Suprapubic skin (tissue), 4 donors: ENCODE measurements around the gene C2orf15. TPM values are rescaled to one million over a fixed set of nuclear protein-coding genes. Genes with fewer than 3 reads are reported as not detected.
"Not testable (repeated sequence)": the region's sequence is repeated elsewhere in the genome, so short reads cannot be mapped to it uniquely, and the experiment has no call there.

Experiments
- DNase-seq, 2 donors: peaks; one replicate each; pipeline ENCODE4 v3.0.0-alpha.2; 2019; ENCODE audit warnings: low spot score in 2 of 2
- H3K27ac ChIP-seq: fragments of 200-600 bp; sonication (generic); one replicate; pipeline ENCODE4 v1.5.1; 2019
- H3K27me3 ChIP-seq: fragments of 200-600 bp; sonication (generic); one replicate; pipeline ENCODE4 v1.5.1; 2019
- H3K36me3 ChIP-seq: fragments of 200-600 bp; sonication (generic); one replicate; pipeline ENCODE4 v1.5.1; 2019
- H3K4me1 ChIP-seq: fragments of 200-600 bp; sonication (generic); one replicate; pipeline ENCODE4 v1.5.1; 2019
- H3K4me3 ChIP-seq: fragments of 200-600 bp; sonication (generic); one replicate; pipeline ENCODE4 v1.5.1; 2019; ENCODE audit warnings: mild to moderate bottlenecking
- H3K9me3 ChIP-seq: fragments of 200-600 bp; sonication (generic); one replicate; pipeline ENCODE4 v1.5.1; 2019
- EP300 ChIP-seq: sonication (generic); formaldehyde crosslinking; IDR thresholded peaks from one replicate; pipeline ENCODE4 v1.6.1; 2017; ENCODE audit warnings: antibody characterized with exemption
- POLR2A ChIP-seq, 2 donors: fragments of 450-650 bp; IDR thresholded peaks; one replicate each; pipeline ENCODE4 v1.6.1; 2017; ENCODE audit warnings: antibody characterized with exemption in 2 of 2, mild to moderate bottlenecking in 2 of 2, moderate library complexity in 2 of 2
- POLR2AphosphoS5 ChIP-seq, 3 donors: sonication (generic); formaldehyde crosslinking; IDR thresholded peaks; one replicate each; pipeline ENCODE4 v1.6.1; 2017; ENCODE audit warnings: antibody characterized with exemption in 3 of 3
- WGBS: methylation state at CpG from one replicate; pipeline ENCODE4 v1.1.5; 2018; 5-methylcytosine and 5-hydroxymethylcytosine counted together
- total RNA-seq, 4 donors: library from RNA; depleted of rRNA; stranded (reverse); fragments of >200 nt; gene quantifications; one replicate each; pipeline ENCODE4 v1.1.0, GENCODE V29; 2016
- TF ChIP-seq, protein P1 (sequence below), 2 donors: fragments of 200-600 bp in 1 of 2; fragments of 450-650 bp in 1 of 2; sonication (generic) in 1 of 2; IDR thresholded peaks; one replicate each; pipeline ENCODE4 v1.5.1; 2016 to 2019; ENCODE audit warnings: antibody characterized with exemption in 2 of 2, mild to moderate bottlenecking in 1 of 2, moderate library complexity in 1 of 2

The C2orf15 gene
- total RNA-seq, 4 donors from 2014 or later = 0.72 to 4.6 (median 2.6) TPM

DNA sequence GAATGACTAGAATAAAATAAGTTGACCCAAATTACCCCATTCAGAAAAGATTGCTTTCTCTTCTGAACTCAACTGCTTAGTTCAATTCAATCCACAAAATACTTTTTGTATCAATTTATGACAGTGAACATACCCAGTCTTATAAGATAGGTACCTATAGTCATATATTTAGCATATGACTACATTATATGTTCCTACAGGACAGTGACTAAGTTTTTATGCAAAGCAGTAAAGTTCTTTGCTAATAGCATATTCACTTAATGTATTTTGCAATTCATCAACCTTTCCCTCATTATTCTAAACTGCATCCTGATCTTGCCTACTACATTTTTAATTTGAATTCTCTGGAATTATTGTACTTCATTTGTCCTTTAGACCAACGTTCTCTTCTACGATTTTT is 30.3 kb upstream of the C2orf15 start:
- Histone ChIP-seq H3K4me3 (no peak overlapping the region), H3K9me3 (no peaks in the 10 kb centered on the region), H3K36me3 (no peaks in the 10 kb centered on the region), H3K27me3 (no peaks in the 10 kb centered on the region), H3K27ac (no peak overlapping the region), H3K4me1 (no peaks in the 10 kb centered on the region)
- DNase-seq = no peak
- 79% methylated on average over 2 of the region's 2 CpGs for WGBS
- no peak for TF ChIP-seq POLR2AphosphoS5 (IDR thresholded peaks at IDR 0.05)
- no peak for TF ChIP-seq EP300
- TF ChIP-seq, protein P1, sequence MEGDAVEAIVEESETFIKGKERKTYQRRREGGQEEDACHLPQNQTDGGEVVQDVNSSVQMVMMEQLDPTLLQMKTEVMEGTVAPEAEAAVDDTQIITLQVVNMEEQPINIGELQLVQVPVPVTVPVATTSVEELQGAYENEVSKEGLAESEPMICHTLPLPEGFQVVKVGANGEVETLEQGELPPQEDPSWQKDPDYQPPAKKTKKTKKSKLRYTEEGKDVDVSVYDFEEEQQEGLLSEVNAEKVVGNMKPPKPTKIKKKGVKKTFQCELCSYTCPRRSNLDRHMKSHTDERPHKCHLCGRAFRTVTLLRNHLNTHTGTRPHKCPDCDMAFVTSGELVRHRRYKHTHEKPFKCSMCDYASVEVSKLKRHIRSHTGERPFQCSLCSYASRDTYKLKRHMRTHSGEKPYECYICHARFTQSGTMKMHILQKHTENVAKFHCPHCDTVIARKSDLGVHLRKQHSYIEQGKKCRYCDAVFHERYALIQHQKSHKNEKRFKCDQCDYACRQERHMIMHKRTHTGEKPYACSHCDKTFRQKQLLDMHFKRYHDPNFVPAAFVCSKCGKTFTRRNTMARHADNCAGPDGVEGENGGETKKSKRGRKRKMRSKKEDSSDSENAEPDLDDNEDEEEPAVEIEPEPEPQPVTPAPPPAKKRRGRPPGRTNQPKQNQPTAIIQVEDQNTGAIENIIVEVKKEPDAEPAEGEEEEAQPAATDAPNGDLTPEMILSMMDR (IDR thresholded peaks at IDR 0.05) = no peak
- no peak for TF ChIP-seq POLR2A (IDR thresholded peaks at IDR 0.05)

DNA sequence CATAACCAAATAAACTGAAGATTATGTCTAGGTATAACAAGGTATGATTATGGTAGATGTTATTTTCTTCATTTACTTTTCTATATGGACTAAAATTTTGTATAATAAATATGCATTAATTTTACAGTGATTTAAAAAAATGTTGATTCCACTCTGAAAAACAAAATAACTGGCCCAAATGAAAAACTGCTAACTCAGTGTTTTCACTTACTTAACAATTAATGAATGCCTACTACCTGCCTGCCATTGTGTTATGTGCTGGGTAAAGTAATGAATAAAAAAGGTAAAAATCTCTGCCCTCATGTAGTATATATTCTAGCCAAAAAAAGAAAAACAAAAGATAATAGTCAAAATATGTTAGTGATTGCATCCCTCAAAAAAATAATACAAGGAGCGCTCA is 29.6 kb upstream of the C2orf15 start:
- DNase-seq = no peak
- no peaks in the 10 kb centered on the region for H3K27me3 ChIP-seq
- TF ChIP-seq EP300 (no peak), POLR2AphosphoS5 (IDR thresholded peaks at IDR 0.05) (no peak), POLR2A (IDR thresholded peaks at IDR 0.05) (no peak)
- TF ChIP-seq, protein P1 (IDR thresholded peaks at IDR 0.05) = no peak
- H3K9me3 ChIP-seq = no peaks in the 10 kb centered on the region
- no peak overlapping the region for H3K4me3 ChIP-seq
- H3K27ac ChIP-seq = no peak overlapping the region
- no peaks in the 10 kb centered on the region for H3K36me3 ChIP-seq
- 95% methylated on average over 1 of the region's 1 CpG for WGBS
- no peaks in the 10 kb centered on the region for H3K4me1 ChIP-seq

DNA sequence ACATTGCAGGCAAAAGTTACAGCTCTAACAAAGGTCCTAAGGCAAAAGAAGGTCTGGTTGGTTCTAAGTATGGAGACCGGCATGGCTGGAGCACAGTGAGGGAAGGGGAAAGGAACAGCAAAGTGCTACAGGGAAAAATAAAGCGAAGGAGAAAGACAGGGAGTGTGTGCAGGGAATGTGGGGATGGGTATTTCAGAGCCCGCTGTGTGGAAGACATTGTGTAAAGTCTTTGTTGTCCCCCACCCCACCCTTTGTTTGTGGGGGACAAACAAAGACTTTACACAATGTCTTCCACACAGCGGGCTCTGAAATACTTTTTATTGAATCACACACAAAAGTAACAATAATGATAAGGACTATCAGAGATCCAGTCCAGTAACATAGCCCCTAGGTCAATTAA is 28.9 kb upstream of the C2orf15 start:
- WGBS = 81% methylated on average over 4 of the region's 4 CpGs
- no peak for DNase-seq
- Histone ChIP-seq H3K27me3 (no peaks in the 10 kb centered on the region), H3K27ac (no peak overlapping the region), H3K36me3 (no peaks in the 10 kb centered on the region), H3K9me3 (no peaks in the 10 kb centered on the region), H3K4me3 (no peak overlapping the region), H3K4me1 (no peaks in the 10 kb centered on the region)
- TF ChIP-seq EP300 (no peak), POLR2AphosphoS5 (IDR thresholded peaks at IDR 0.05) (no peak), POLR2A (IDR thresholded peaks at IDR 0.05) (no peak)
- TF ChIP-seq, protein P1 (IDR thresholded peaks at IDR 0.05) = no peak

DNA sequence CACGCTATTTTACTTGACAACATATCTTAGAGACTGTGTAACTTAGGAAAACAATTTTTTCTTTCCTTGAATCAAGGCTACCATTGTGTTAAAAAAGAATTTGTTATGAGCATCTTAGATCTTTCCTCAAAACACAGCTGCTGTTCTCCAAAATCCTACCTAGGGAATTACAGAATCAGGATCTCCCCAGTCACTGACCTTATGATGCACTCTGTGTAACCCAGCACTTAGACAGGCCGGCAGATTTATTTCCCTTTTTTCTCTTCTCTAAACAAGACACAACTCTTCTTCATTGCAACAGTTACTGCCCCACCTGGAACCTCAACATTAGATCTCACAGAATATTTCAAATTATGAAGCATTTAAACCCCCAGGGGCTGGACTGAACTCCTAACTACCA is 13.5 kb upstream of the C2orf15 start:
- WGBS = 61% methylated on average over 2 of the region's 2 CpGs
- Histone ChIP-seq H3K27me3 (no peaks in the 10 kb centered on the region), H3K4me1 (no peaks in the 10 kb centered on the region), H3K9me3 (peaks cover 32% of the 10 kb centered on the region), H3K4me3 (no peak overlapping the region), H3K36me3 (peaks cover 16% of the 10 kb centered on the region), H3K27ac (no peak overlapping the region)
- DNase-seq = no peak
- TF ChIP-seq EP300 (no peak), POLR2A (IDR thresholded peaks at IDR 0.05) (no peak), POLR2AphosphoS5 (IDR thresholded peaks at IDR 0.05) (no peak)
- TF ChIP-seq, protein P1 (IDR thresholded peaks at IDR 0.05) = no peak

DNA sequence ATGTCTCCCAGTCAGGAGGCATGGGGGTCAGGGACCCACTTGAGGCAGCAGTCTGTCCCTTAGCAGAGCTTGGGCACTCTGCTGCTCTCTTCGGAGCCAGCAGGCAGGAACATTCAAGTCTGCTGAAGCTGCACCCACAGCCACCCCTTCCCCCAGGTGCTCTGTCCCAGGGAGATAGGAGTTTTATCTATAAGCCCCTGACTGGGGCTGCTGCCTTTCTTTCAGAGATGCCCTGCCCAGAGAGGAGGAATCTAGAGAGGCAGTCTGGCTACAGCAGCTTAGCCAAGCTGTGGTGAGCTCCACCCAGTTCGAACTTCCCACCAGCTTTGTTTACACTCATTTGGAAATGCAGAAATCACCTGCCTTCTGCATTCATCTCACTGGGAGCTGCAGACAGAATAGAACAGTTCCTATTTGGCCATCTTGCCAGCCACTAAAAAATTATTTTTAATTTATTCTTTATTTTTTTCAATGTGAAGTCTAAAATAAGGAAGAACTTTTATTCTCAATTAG is 6.4 kb upstream of the C2orf15 start:
- not testable (repeated sequence) for H3K36me3 ChIP-seq, H3K27ac ChIP-seq, H3K4me1 ChIP-seq, H3K4me3 ChIP-seq, DNase-seq, H3K27me3 ChIP-seq
- peaks cover 25% of the 10 kb centered on the region for H3K9me3 ChIP-seq
- 93% methylated on average over 2 of the region's 2 CpGs for WGBS

DNA sequence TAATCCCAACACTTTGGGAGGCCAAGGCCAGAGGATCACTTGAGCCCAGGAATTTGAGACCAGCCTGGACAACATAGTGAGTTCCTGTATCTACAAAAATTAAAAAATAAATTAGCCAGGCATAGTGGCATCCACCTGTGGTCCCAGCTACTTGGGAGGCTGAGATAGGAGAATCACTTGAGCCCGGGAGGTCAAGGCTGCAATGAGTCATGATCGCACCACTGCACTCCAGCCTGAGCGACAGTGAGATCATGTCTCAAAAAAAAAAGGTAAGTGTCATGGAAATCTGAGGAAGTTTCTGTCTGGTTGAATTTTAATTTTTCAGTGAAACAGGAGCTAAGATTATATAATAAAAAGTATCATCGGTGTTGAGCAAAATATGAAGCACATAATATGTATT is 2.5 kb upstream of the C2orf15 start:
- Histone ChIP-seq H3K4me1 (peaks cover 13% of the 10 kb centered on the region), H3K4me3 (no peak overlapping the region), H3K27ac (no peak overlapping the region), H3K27me3 (no peaks in the 10 kb centered on the region), H3K9me3 (no peaks in the 10 kb centered on the region), H3K36me3 (no peaks in the 10 kb centered on the region)
- no peak for DNase-seq
- TF ChIP-seq POLR2AphosphoS5 (IDR thresholded peaks at IDR 0.05) (no peak), EP300 (no peak), POLR2A (IDR thresholded peaks at IDR 0.05) (no peak)
- TF ChIP-seq, protein P1 (IDR thresholded peaks at IDR 0.05) = no peak
- WGBS = 98% methylated on average over 4 of the region's 4 CpGs
